ENCODE results near the gene EFNA1.

DNA sequence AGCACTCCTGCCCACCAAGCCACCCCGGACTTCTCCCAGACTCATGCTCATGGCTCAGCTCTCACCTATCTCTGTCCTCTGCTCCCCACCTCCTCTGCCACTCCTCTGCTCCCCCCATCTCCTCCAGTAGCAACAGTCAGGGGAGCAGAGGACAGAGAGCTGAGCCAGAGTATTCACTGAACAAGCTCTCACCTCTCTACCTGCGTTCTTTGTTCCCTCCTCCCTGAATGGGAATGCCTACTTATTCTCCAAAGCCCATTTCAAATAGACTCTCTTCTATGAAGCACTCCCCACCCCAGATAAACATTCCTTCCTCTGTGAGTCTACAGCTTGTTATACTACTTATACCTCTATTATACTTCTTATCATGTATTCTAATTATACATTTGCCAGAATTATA lies 6.4 kb upstream of the EFNA1 start:
- TF ChIP-seq POLR2A (IDR thresholded peaks at IDR 0.05; ENCODE audit: low read depth, low read length), result no peak
- no peak for TF ChIP-seq PAX5 (IDR thresholded peaks at IDR 0.05; ENCODE audit: insufficient read depth, low read length, severe bottlenecking)
- no peak for TF ChIP-seq POLR2AphosphoS5 (IDR thresholded peaks at IDR 0.05; ENCODE audit: low read depth, low read length)
- no peak for TF ChIP-seq TAF1 (IDR thresholded peaks at IDR 0.05; ENCODE audit: low read depth, low read length)
